SJSA1 (cell line): ENCODE results near the gene MICALL1. TPM values are rescaled to one million over a fixed set of nuclear protein-coding genes. Genes with fewer than 3 reads are reported as not detected.

Source experiments
- DNase-seq, 2 experiments: peaks; one replicate each; pipeline ENCODE4 v3.0.0-alpha.2; 2015 to 2020; ENCODE audit warnings: low spot score in 2 of 2, low read depth in 1 of 2
- H3K27ac ChIP-seq: fragments of 250-450 bp; sonication (Bioruptor Pico); 2 replicates; pipeline ENCODE4 v1.5.1; 2020; ENCODE audit warnings: mild to moderate bottlenecking, moderate library complexity
- H3K27me3 ChIP-seq: fragments of 250-450 bp; sonication (Bioruptor Pico); replicated peaks from 2 replicates; pipeline ENCODE4 v1.5.1; 2020; ENCODE audit warnings: mild to moderate bottlenecking, moderate library complexity
- H3K36me3 ChIP-seq: fragments of 250-450 bp; sonication (Bioruptor Pico); 2 replicates; pipeline ENCODE4 v1.5.1; 2020; ENCODE audit warnings: mild to moderate bottlenecking
- H3K4me1 ChIP-seq: fragments of 250-450 bp; sonication (Bioruptor Pico); replicated peaks from 2 replicates; pipeline ENCODE4 v1.6.1; 2021; ENCODE audit warnings: mild to moderate bottlenecking
- H3K4me3 ChIP-seq: fragments of 250-450 bp; sonication (Bioruptor Pico); 2 replicates; pipeline ENCODE4 v1.5.1; 2020; ENCODE audit warnings: mild to moderate bottlenecking
- H3K9me3 ChIP-seq: fragments of 250-450 bp; sonication (Bioruptor Pico); replicated peaks from 2 replicates; pipeline ENCODE4 v1.5.1; 2020; ENCODE audit warnings: mild to moderate bottlenecking
- total RNA-seq: library from RNA; depleted of rRNA; stranded (reverse); fragments of >200 nt; shearing (Covaris generic); gene quantifications from 2 replicates; pipeline ENCODE4 v1.2.3, GENCODE V29; 2014

The MICALL1 gene
- total RNA-seq, 1 experiment from 2014 or later: 61.1 TPM

GRCh38 chr22:37913233-37913721 is 7.2 kb downstream of the MICALL1 start:
- no peak overlapping the region for H3K4me3 ChIP-seq
- peaks cover 84% of the 10 kb centered on the region for H3K36me3 ChIP-seq
- no peak overlapping the region for H3K27ac ChIP-seq
- no peak for DNase-seq
- H3K4me1 ChIP-seq: peaks cover 3% of the 10 kb centered on the region; the same call in 1 of the 2 replicates
- no peaks in the 10 kb centered on the region for H3K9me3 ChIP-seq
- H3K27me3 ChIP-seq: no peaks in the 10 kb centered on the region

DNA sequence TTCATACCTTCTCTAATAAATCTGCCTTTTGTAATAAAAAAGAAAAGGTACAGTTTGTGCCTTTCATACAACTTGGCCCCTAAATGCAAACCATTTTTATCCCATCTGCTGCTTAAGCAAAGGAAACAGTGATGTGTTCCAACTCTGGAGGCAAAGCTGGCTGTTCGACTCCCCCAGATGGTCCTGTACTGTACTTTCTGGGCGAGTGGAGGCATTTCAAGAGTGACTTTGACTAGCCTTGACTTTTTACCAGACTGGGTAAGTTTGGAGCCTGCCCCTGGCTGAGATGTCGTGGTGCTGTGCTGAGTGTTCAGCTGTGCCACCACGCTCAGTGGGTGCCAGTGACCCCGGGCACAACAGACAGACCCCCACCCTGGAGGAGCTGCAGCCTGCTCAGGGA is 10.2 kb downstream of the MICALL1 start:
- peaks cover 89% of the 10 kb centered on the region for H3K36me3 ChIP-seq
- no peak for DNase-seq
- H3K4me3 ChIP-seq: no peak overlapping the region
- H3K9me3 ChIP-seq: no peaks in the 10 kb centered on the region
- H3K27me3 ChIP-seq: no peaks in the 10 kb centered on the region
- no peak overlapping the region for H3K27ac ChIP-seq
- no peaks in the 10 kb centered on the region for H3K4me1 ChIP-seq

DNA sequence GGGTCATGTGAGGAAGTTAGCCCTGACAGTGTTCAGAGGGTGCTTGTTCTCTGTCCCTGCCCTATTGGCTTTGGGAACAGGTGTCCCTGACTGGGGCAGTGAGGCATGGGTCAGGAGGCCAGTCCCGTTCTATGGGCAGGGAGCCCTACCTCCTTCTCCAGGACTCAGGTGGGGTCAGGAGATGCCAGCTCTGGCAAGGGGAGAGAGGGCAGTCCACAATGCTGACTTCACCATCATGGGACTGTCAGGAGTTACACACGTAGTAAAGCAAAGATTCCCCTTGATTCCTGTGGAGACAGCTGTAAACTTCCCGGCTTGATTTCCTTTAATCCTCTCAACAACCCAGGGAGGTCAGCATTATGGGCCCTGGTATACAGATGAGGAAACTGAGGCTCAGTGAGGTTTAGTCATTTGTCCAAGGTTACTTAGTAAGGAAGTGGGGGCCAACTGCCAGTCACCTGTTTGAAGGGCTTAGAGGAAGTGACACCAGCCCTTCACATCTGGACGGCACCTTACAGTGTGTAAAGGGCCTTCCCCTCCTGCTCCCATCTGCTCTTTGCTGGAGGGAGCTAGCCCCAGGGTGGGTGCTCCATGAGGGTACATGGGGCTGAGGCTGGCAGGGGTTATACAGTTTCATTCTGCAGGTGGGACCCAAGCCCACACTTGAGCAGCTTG is 11.9 kb downstream of the MICALL1 start:
- Histone ChIP-seq H3K4me3 (no peak overlapping the region), H3K36me3 (peaks cover 84% of the 10 kb centered on the region), H3K27me3 (no peaks in the 10 kb centered on the region), H3K9me3 (no peaks in the 10 kb centered on the region), H3K4me1 (no peaks in the 10 kb centered on the region), H3K27ac (no peak overlapping the region)
- DNase-seq: no peak

GRCh38 chr22:37918580-37919270 is 12.6 kb downstream of the MICALL1 start:
- DNase-seq: no peak
- Histone ChIP-seq H3K9me3 (no peaks in the 10 kb centered on the region), H3K4me3 (no peak overlapping the region), H3K27me3 (no peaks in the 10 kb centered on the region), H3K4me1 (no peaks in the 10 kb centered on the region), H3K27ac (no peak overlapping the region), H3K36me3 (peaks cover 84% of the 10 kb centered on the region)

GRCh38 chr22:37920126-37920525 is 14.0 kb downstream of the MICALL1 start:
- peaks cover 89% of the 10 kb centered on the region for H3K36me3 ChIP-seq
- no peak overlapping the region for H3K4me3 ChIP-seq
- H3K4me1 ChIP-seq: no peaks in the 10 kb centered on the region
- H3K9me3 ChIP-seq: no peaks in the 10 kb centered on the region
- no peak for DNase-seq
- H3K27ac ChIP-seq: no peak overlapping the region
- H3K27me3 ChIP-seq: no peaks in the 10 kb centered on the region

DNA sequence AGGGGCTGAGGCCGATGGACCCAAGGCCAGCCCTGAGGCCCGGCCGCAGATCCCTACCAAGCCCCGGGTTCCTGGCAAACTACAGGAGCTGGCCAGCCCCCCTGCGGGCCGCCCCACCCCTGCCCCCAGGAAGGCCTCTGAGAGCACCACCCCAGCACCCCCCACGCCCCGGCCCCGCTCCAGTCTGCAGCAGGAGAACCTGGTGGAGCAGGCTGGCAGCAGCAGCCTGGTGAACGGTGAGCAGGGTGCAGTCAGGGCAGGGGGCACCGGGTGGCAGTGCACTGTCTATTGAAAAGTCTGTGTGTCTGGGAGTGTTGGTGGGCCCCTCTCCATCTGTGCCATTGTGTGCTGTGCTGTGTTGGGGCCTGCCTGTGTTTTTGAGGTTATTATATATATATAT is 16.1 kb downstream of the MICALL1 start:
- no peaks in the 10 kb centered on the region for H3K4me1 ChIP-seq
- H3K27me3 ChIP-seq: no peaks in the 10 kb centered on the region
- H3K27ac ChIP-seq: no peak overlapping the region
- no peak overlapping the region for H3K4me3 ChIP-seq
- no peaks in the 10 kb centered on the region for H3K9me3 ChIP-seq
- no peak for DNase-seq
- H3K36me3 ChIP-seq: peaks cover 91% of the 10 kb centered on the region

GRCh38 chr22:37923927-37924326 is 17.8 kb downstream of the MICALL1 start:
- no peaks in the 10 kb centered on the region for H3K4me1 ChIP-seq
- H3K27ac ChIP-seq: no peak overlapping the region
- no peaks in the 10 kb centered on the region for H3K9me3 ChIP-seq
- no peak overlapping the region for H3K4me3 ChIP-seq
- peaks cover 91% of the 10 kb centered on the region for H3K36me3 ChIP-seq
- DNase-seq: no peak
- H3K27me3 ChIP-seq: no peaks in the 10 kb centered on the region

DNA sequence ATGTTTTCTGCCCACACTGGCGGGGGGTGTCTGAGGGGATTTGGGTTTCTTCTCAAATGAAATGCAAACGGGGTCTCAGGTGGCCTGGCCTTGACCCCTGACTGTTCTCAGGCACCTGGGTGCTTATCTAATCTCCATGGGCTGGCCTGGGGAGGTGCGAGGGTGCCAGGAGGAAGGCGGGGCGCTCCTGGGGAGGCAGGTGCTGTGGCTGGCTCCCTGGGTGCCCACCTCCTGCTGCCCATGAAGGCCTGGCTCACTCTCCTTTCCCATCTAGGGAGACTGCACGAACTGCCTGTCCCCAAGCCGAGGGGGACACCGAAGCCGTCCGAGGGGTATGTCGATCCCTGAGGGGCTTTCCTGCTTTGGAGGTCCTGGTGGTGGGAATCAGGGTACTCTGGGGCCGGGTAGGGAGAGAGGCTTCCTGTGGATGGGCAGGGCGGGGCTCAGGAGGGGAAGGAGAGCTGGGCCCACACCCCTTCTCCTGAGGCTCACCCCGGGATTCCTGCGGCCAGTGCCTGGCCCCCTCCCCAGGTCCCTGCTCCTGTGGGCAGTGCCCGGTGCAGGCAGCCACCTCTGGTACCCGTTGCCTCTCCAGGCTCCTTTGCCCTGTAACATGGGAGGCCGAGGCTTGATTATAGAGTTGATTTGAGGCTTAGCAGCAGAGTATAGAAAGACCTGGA is 18.4 kb downstream of the MICALL1 start:
- DNase-seq: no peak
- H3K36me3 ChIP-seq: peaks cover 93% of the 10 kb centered on the region
- H3K4me3 ChIP-seq: no peak overlapping the region
- no peaks in the 10 kb centered on the region for H3K27me3 ChIP-seq
- H3K9me3 ChIP-seq: no peaks in the 10 kb centered on the region
- H3K4me1 ChIP-seq: no peaks in the 10 kb centered on the region
- no peak overlapping the region for H3K27ac ChIP-seq

GRCh38 chr22:37925330-37925729 is 19.2 kb downstream of the MICALL1 start:
- no peak overlapping the region for H3K27ac ChIP-seq
- H3K4me3 ChIP-seq: no peak overlapping the region
- no peak for DNase-seq
- no peaks in the 10 kb centered on the region for H3K9me3 ChIP-seq
- no peaks in the 10 kb centered on the region for H3K4me1 ChIP-seq
- peaks cover 93% of the 10 kb centered on the region for H3K36me3 ChIP-seq
- H3K27me3 ChIP-seq: no peaks in the 10 kb centered on the region

GRCh38 chr22:37925767-37926166 is 19.7 kb downstream of the MICALL1 start:
- no peak for DNase-seq
- H3K4me3 ChIP-seq: no peak overlapping the region
- peaks cover 3% of the 10 kb centered on the region for H3K4me1 ChIP-seq
- H3K27me3 ChIP-seq: no peaks in the 10 kb centered on the region
- H3K36me3 ChIP-seq: peaks cover 93% of the 10 kb centered on the region
- H3K27ac ChIP-seq: no peak overlapping the region
- no peaks in the 10 kb centered on the region for H3K9me3 ChIP-seq

DNA sequence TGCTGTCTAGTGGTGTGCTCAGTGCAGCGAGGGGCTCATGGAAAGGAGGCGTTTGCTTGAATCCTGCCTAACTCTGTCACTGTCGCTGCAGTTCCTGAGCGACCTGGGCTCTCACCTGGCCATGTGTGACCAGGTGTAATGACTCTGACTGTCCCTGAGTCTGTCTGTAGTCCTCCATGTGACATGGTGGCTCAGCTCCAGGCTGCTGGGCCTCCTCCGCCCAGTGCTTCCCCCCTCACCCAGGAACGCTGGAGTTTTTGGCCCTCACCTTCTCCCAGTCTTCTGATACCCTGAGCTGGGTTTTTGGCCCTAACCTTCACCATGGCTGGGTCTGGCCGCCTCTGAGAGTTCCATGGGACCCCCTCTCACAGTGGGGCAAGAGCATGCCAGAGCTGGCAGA is 20.3 kb downstream of the MICALL1 start:
- Histone ChIP-seq H3K27ac (no peak overlapping the region), H3K4me1 (peaks cover 6% of the 10 kb centered on the region), H3K9me3 (no peaks in the 10 kb centered on the region), H3K4me3 (no peak overlapping the region), H3K27me3 (no peaks in the 10 kb centered on the region), H3K36me3 (peaks cover 93% of the 10 kb centered on the region)
- no peak for DNase-seq

DNA sequence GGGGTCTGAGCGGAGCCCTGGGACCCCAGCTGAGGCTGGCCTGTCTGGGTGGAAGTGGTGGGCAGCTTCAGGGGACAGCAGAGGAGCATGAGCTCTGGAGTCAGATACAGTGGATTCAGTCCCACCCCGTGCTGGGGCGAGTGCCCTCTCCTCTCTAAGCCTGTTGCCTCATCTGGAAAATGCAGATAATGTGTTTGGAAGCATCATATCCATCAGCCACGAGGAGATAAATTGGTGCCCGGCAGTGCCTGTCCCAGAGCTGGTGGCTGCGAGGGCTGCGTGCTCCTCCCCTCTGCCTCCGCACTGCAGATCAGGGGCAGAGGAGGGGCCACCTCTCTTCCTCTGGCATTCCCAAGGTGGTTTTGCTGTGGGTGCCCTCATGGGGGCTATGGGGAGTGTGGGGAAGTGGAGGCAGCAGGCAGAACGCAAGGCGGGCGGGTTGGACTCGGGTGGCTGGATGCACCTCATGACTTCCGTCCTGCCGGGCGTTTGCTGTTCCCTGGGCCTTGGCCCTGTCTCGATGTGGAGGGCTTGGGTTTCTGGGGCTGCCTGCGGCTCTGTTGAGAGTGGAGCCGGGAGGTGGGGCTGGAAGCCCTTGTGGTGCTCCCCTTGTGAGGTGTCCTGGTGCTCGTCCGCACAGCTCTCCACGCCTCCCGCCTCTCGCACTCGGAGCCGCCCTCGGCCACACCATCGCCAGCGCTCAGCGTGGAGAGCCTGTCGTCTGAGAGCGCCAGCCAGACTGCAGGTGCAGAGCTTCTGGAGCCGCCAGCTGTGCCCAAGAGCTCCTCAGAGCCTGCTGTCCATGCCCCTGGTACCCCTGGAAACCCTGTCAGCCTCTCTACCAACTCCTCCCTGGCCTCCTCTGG is 20.9 kb downstream of the MICALL1 start:
- no peaks in the 10 kb centered on the region for H3K27me3 ChIP-seq
- H3K9me3 ChIP-seq: no peaks in the 10 kb centered on the region
- H3K4me1 ChIP-seq: peaks cover 6% of the 10 kb centered on the region
- H3K36me3 ChIP-seq: peaks cover 93% of the 10 kb centered on the region
- no peak for DNase-seq
- H3K27ac ChIP-seq: no peak overlapping the region
- H3K4me3 ChIP-seq: no peak overlapping the region

GRCh38 chr22:37927637-37927936 is 21.5 kb downstream of the MICALL1 start:
- no peak for DNase-seq
- H3K27me3 ChIP-seq: no peaks in the 10 kb centered on the region
- H3K9me3 ChIP-seq: no peaks in the 10 kb centered on the region
- H3K4me1 ChIP-seq: peaks cover 6% of the 10 kb centered on the region
- no peak overlapping the region for H3K27ac ChIP-seq
- H3K4me3 ChIP-seq: no peak overlapping the region
- H3K36me3 ChIP-seq: peaks cover 99% of the 10 kb centered on the region
